Neural progenitor cell (in vitro differentiated cells): ENCODE results near the gene DIS3L2. TPM values are rescaled to one million over a fixed set of nuclear protein-coding genes. Genes with fewer than 3 reads are reported as not detected.

Experiments
- DNase-seq: peaks from one replicate; pipeline ENCODE4 v3.0.0-alpha.2; 2016; ENCODE audit warnings: low spot score
- H2AFZ ChIP-seq: fragments of 200-600 bp; sonication (generic); replicated peaks from 2 replicates; pipeline ENCODE4 v1.6.1; 2016; ENCODE audit warnings: antibody characterized with exemption
- H3F3A ChIP-seq: fragments of 200-600 bp; sonication (generic); 2 replicates; pipeline ENCODE4 v1.6.1; 2016; ENCODE audit warnings: antibody characterized with exemption, low read depth
- H3K27ac ChIP-seq: fragments of 200-600 bp; sonication (generic); 2 replicates; pipeline ENCODE4 v1.5.1; 2016; ENCODE audit warnings: mild to moderate bottlenecking
- H3K27me3 ChIP-seq: fragments of 200-600 bp; sonication (generic); 2 replicates; pipeline ENCODE4 v1.6.1; 2016; ENCODE audit warnings: mild to moderate bottlenecking, moderate library complexity
- H3K36me3 ChIP-seq: fragments of 200-600 bp; sonication (generic); 2 replicates; pipeline ENCODE4 v1.5.1; 2016
- H3K4me1 ChIP-seq: fragments of 200-600 bp; sonication (generic); 2 replicates; pipeline ENCODE4 v1.6.1; 2016; ENCODE audit warnings: mixed run types
- H3K4me2 ChIP-seq: fragments of 200-600 bp; sonication (generic); 2 replicates; pipeline ENCODE4 v1.6.1; 2016
- H3K4me3 ChIP-seq: fragments of 200-600 bp; sonication (generic); 2 replicates; pipeline ENCODE4 v1.5.1; 2016
- H3K79me2 ChIP-seq: fragments of 200-600 bp; sonication (generic); 2 replicates; pipeline ENCODE4 v1.6.1; 2016; ENCODE audit warnings: low read depth
- H3K9ac ChIP-seq: fragments of 200-600 bp; sonication (generic); 2 replicates; pipeline ENCODE4 v1.6.1; 2016
- H3K9me3 ChIP-seq: fragments of 200-600 bp; sonication (generic); 2 replicates; pipeline ENCODE4 v1.5.1; 2016; ENCODE audit warnings: low read depth
- H4K20me1 ChIP-seq: fragments of 200-600 bp; sonication (generic); 2 replicates; pipeline ENCODE4 v1.6.1; 2016; ENCODE audit warnings: low read depth
- H3K27ac Mint-ChIP-seq: 3 replicates; pipeline ENCODE4 v1.8.0; 2021; ENCODE audit warnings: mixed read lengths
- H3K27me3 Mint-ChIP-seq: 2 replicates; pipeline ENCODE4 v1.8.0; 2022; ENCODE audit warnings: low read depth, mild to moderate bottlenecking, inconsistent platforms, moderate library complexity, mixed read lengths; ENCODE audit not compliant: insufficient read depth
- H3K36me3 Mint-ChIP-seq: 3 replicates; pipeline ENCODE4 v1.8.0; 2021; ENCODE audit warnings: mixed read lengths
- H3K4me1 Mint-ChIP-seq: 3 replicates; pipeline ENCODE4 v1.8.0; 2021; ENCODE audit warnings: mixed read lengths
- H3K4me3 Mint-ChIP-seq: 3 replicates; pipeline ENCODE4 v1.8.0; 2021; ENCODE audit warnings: mild to moderate bottlenecking, moderate library complexity, mixed read lengths
- H3K9me3 Mint-ChIP-seq: 3 replicates; pipeline ENCODE4 v1.8.0; 2020; ENCODE audit warnings: mixed read lengths
- EZH2 ChIP-seq: fragments of 200-600 bp; sonication (generic); IDR thresholded peaks from 2 replicates; pipeline ENCODE4 v1.6.1; 2017; ENCODE audit warnings: antibody characterized with exemption, mild to moderate bottlenecking, moderate library complexity
- EZH2phosphoT487 ChIP-seq: fragments of 200-600 bp; sonication (generic); IDR thresholded peaks from 2 replicates; pipeline ENCODE4 v1.6.1; 2017; ENCODE audit warnings: antibody characterized with exemption
- total RNA-seq: library from RNA; depleted of rRNA; stranded (reverse); fragments of >200 nt; gene quantifications from 2 replicates; pipeline ENCODE4 v1.2.3, GENCODE V29; 2015; ENCODE audit warnings: low replicate concordance
- TF ChIP-seq, protein P1 (sequence below): fragments of 200-600 bp; sonication (generic); IDR thresholded peaks from 2 replicates; pipeline ENCODE4 v1.5.1; 2017; ENCODE audit warnings: antibody characterized with exemption, mild to moderate bottlenecking

Gene DIS3L2
- total RNA-seq, 1 donor from 2014 or later = 23.2 TPM

DNA sequence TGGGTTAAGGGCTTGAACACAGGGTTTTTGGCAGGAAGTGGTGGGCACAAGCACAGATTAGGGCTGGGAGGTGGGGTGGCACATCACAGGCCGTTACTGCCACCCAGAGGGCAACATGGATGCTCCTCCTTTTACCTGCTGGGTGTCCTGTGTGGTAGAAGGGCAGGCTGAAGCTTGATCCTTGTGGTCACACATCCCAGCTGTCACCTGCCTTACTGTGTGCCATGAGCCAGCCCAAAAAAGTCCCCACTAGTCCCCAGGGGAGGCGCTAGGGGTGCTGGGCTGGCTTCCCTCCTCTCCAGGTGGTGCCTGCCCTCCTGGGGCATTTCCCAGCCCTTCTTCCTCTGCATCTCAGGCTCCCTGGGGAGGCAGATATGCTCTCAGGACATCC, 366.5 kb downstream of the DIS3L2 start:
- H2AFZ ChIP-seq = no peak overlapping the region
- Mint-ChIP-seq H3K4me1 (peaks cover 12% of the 10 kb centered on the region), H3K4me3 (no peak overlapping the region), H3K27ac (no peak overlapping the region), H3K9me3 (no peaks in the 10 kb centered on the region), H3K36me3 (no peaks in the 10 kb centered on the region), H3K27me3 (peaks cover 3% of the 10 kb centered on the region)
- no peak for DNase-seq
- no peak overlapping the region for H3K4me2 ChIP-seq
- no peaks in the 10 kb centered on the region for H3K79me2 ChIP-seq
- H3K27ac ChIP-seq = no peak overlapping the region
- H3K9ac ChIP-seq = no peak overlapping the region
- H3F3A ChIP-seq = no peaks in the 10 kb centered on the region
- TF ChIP-seq EZH2 (no peak), EZH2phosphoT487 (no peak)
- TF ChIP-seq, protein P1, sequence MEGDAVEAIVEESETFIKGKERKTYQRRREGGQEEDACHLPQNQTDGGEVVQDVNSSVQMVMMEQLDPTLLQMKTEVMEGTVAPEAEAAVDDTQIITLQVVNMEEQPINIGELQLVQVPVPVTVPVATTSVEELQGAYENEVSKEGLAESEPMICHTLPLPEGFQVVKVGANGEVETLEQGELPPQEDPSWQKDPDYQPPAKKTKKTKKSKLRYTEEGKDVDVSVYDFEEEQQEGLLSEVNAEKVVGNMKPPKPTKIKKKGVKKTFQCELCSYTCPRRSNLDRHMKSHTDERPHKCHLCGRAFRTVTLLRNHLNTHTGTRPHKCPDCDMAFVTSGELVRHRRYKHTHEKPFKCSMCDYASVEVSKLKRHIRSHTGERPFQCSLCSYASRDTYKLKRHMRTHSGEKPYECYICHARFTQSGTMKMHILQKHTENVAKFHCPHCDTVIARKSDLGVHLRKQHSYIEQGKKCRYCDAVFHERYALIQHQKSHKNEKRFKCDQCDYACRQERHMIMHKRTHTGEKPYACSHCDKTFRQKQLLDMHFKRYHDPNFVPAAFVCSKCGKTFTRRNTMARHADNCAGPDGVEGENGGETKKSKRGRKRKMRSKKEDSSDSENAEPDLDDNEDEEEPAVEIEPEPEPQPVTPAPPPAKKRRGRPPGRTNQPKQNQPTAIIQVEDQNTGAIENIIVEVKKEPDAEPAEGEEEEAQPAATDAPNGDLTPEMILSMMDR = no peak
- no peak overlapping the region for H3K4me3 ChIP-seq
- H3K36me3 ChIP-seq = no peaks in the 10 kb centered on the region
- no peaks in the 10 kb centered on the region for H3K27me3 ChIP-seq
- peaks cover 20% of the 10 kb centered on the region for H4K20me1 ChIP-seq
- H3K9me3 ChIP-seq = no peaks in the 10 kb centered on the region
- no peaks in the 10 kb centered on the region for H3K4me1 ChIP-seq

DNA sequence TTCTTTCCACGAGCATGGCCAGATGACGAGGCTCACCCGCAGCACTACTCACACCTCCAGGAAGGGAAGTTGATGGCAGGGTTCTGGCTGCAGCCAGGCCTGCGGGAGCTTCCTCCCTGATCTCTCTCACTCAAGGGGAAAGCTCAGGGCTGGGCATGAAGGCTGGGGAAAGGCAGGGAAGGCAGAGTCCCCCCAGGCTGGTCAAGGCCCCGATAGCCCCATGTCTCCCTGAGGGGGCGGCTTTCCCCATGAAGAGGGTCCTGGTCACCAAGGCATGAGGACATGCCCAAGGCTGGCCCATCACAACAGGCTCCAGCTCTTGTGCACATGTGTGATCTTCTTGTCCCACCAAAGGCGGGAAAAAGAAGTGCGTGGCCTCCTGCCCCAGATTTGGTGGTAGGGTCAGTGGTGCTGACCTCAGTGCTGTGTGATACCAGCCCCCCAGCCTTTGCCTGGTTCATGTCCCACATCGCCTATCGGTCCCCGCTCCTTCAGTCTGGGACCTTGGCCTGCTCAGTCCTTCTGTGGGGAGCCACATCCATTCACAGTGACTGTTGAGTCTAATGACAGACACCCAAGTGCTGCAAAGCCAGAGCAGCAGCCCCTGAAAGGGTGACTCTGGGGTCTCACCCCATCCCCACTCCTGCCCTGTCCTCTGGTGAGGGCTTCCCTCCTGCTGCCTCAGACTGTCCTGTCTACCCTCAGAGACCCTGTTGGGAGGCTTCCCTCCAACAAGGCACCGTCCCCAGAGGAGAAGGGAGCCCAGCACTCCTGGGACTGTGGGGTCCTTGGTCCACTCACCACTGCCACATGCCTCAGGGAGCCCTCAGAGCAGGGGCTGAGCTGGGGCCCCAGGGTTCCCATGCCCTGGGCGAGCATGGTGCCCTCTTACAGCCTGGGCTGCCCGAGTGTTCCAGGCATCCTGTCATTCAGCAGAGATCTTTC, 367.3 kb downstream of the DIS3L2 start:
- Mint-ChIP-seq H3K4me3 (no peak overlapping the region), H3K27ac (no peak overlapping the region), H3K9me3 (no peaks in the 10 kb centered on the region), H3K4me1 (peaks cover 11% of the 10 kb centered on the region), H3K36me3 (no peaks in the 10 kb centered on the region), H3K27me3 (peaks cover 3% of the 10 kb centered on the region)
- no peaks in the 10 kb centered on the region for H3K27me3 ChIP-seq
- H3F3A ChIP-seq = no peaks in the 10 kb centered on the region
- no peak overlapping the region for H3K4me3 ChIP-seq
- no peaks in the 10 kb centered on the region for H3K79me2 ChIP-seq
- H3K9me3 ChIP-seq = no peaks in the 10 kb centered on the region
- H3K27ac ChIP-seq = no peak overlapping the region
- H3K36me3 ChIP-seq = no peaks in the 10 kb centered on the region
- no peaks in the 10 kb centered on the region for H3K4me1 ChIP-seq
- no peak overlapping the region for H2AFZ ChIP-seq
- H3K4me2 ChIP-seq = no peak overlapping the region
- DNase-seq = no peak
- no peak overlapping the region for H3K9ac ChIP-seq
- peaks cover 20% of the 10 kb centered on the region for H4K20me1 ChIP-seq
- TF ChIP-seq EZH2phosphoT487 = no peak
- no peak for TF ChIP-seq EZH2
- TF ChIP-seq, protein P1 = no peak

DNA sequence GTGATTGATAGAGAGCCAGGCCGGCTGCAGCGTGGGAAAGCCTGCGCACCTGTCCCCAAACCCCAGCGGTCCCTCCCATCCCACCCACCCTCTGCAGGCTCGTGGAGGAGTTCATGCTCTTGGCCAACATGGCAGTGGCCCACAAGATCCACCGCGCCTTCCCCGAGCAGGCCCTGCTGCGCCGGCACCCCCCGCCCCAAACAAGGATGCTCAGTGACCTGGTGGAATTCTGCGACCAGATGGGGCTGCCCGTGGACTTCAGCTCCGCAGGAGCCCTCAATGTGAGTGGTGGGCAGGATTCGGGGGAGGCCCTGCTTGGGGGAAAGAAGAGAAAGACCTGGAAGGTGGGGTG, 368.2 kb downstream of the DIS3L2 start:
- Histone ChIP-seq H4K20me1 (peaks cover 18% of the 10 kb centered on the region), H2AFZ (no peak overlapping the region), H3F3A (no peaks in the 10 kb centered on the region), H3K27me3 (no peaks in the 10 kb centered on the region), H3K79me2 (no peaks in the 10 kb centered on the region), H3K9me3 (no peaks in the 10 kb centered on the region), H3K4me2 (no peak overlapping the region), H3K36me3 (no peaks in the 10 kb centered on the region), H3K9ac (no peak overlapping the region), H3K27ac (no peak overlapping the region), H3K4me1 (no peaks in the 10 kb centered on the region), H3K4me3 (no peak overlapping the region)
- Mint-ChIP-seq H3K4me1 (peaks cover 4% of the 10 kb centered on the region), H3K36me3 (no peaks in the 10 kb centered on the region), H3K9me3 (no peaks in the 10 kb centered on the region), H3K4me3 (no peak overlapping the region), H3K27me3 (peaks cover 3% of the 10 kb centered on the region), H3K27ac (no peak overlapping the region)
- no peak for DNase-seq
- no peak for TF ChIP-seq EZH2
- TF ChIP-seq, protein P1 = no peak
- TF ChIP-seq EZH2phosphoT487 = no peak
